Measurements from ENCODE around the gene IGFL4.

IGFL4 gene

GRCh38 chr19:46077815-46078167 lies 37.0 kb upstream of the IGFL4 start:
- peak overlapping the region; percentile 46 for H3K4me3 ChIP-seq (ENCODE audit: insufficient read depth, low read depth, low read length)
- H3K36me3 ChIP-seq (ENCODE audit: control insufficient read depth, insufficient read depth, low read length): no peaks in the 10 kb centered on the region
- H3K9me3 ChIP-seq (ENCODE audit: control insufficient read depth, low read length): no peaks in the 10 kb centered on the region
- no peak overlapping the region for H3K27ac ChIP-seq (ENCODE audit: insufficient read depth, low read depth, low read length, poor library complexity, severe bottlenecking)
- H3K27me3 ChIP-seq (ENCODE audit: control insufficient read depth, insufficient read depth, low read length, poor library complexity, severe bottlenecking): peaks cover 49% of the 10 kb centered on the region
- H3K4me1 ChIP-seq (ENCODE audit: control insufficient read depth, insufficient read depth, low read length): no peaks in the 10 kb centered on the region
- WGBS, 2 experiments: 37 to 38% methylated on average over 2 to 5 of the region's 6 CpGs

- no peaks in the 10 kb centered on the region for H3K9me3 ChIP-seq (ENCODE audit: control insufficient read depth, low read length)
- H3K4me1 ChIP-seq (ENCODE audit: control insufficient read depth, insufficient read depth, low read length): no peaks in the 10 kb centered on the region
- peaks cover 54% of the 10 kb centered on the region for H3K27me3 ChIP-seq (ENCODE audit: control insufficient read depth, insufficient read depth, low read length, poor library complexity, severe bottlenecking)
- H3K4me3 ChIP-seq (ENCODE audit: insufficient read depth, low read depth, low read length): peak overlapping the region; percentile 46
- no peak overlapping the region for H3K27ac ChIP-seq (ENCODE audit: insufficient read depth, low read depth, low read length, poor library complexity, severe bottlenecking)
- 2 to 3% methylated on average over 50 of the region's 50 CpGs for WGBS, 2 experiments
- H3K36me3 ChIP-seq (ENCODE audit: control insufficient read depth, insufficient read depth, low read length): no peaks in the 10 kb centered on the region
Observed at GRCh38 chr19:46076951-46077814, 36.4 kb upstream of the IGFL4 start.

- Histone ChIP-seq H3K9me3 (ENCODE audit: control insufficient read depth, low read length) (no peaks in the 10 kb centered on the region), H3K4me1 (ENCODE audit: control insufficient read depth, insufficient read depth, low read length) (no peaks in the 10 kb centered on the region), H3K36me3 (ENCODE audit: control insufficient read depth, insufficient read depth, low read length) (no peaks in the 10 kb centered on the region), H3K27ac (ENCODE audit: insufficient read depth, low read depth, low read length, poor library complexity, severe bottlenecking) (no peak overlapping the region), H3K4me3 (ENCODE audit: insufficient read depth, low read depth, low read length) (peak overlapping the region; percentile 46), H3K27me3 (ENCODE audit: control insufficient read depth, insufficient read depth, low read length, poor library complexity, severe bottlenecking) (peaks cover 54% of the 10 kb centered on the region)
- 54 to 58% methylated on average over 8 of the region's 9 CpGs for WGBS, 2 experiments
Observed at GRCh38 chr19:46076031-46076880, 35.5 kb upstream of the IGFL4 start.

GRCh38 chr19:46073268-46073922 lies 32.6 kb upstream of the IGFL4 start:
- no peak overlapping the region for H3K4me3 ChIP-seq (ENCODE audit: insufficient read depth, low read depth, low read length)
- peaks cover 56% of the 10 kb centered on the region for H3K27me3 ChIP-seq (ENCODE audit: control insufficient read depth, insufficient read depth, low read length, poor library complexity, severe bottlenecking)
- H3K9me3 ChIP-seq (ENCODE audit: control insufficient read depth, low read length): no peaks in the 10 kb centered on the region
- no peaks in the 10 kb centered on the region for H3K36me3 ChIP-seq (ENCODE audit: control insufficient read depth, insufficient read depth, low read length)
- H3K27ac ChIP-seq (ENCODE audit: insufficient read depth, low read depth, low read length, poor library complexity, severe bottlenecking): no peak overlapping the region
- WGBS, 2 experiments: 87 to 92% methylated on average over 3 of the region's 3 CpGs
- H3K4me1 ChIP-seq (ENCODE audit: control insufficient read depth, insufficient read depth, low read length): no peaks in the 10 kb centered on the region

GRCh38 chr19:46069806-46070341 lies 29.1 kb upstream of the IGFL4 start:
- H3K27ac ChIP-seq (ENCODE audit: insufficient read depth, low read depth, low read length, poor library complexity, severe bottlenecking): no peak overlapping the region
- H3K27me3 ChIP-seq (ENCODE audit: control insufficient read depth, insufficient read depth, low read length, poor library complexity, severe bottlenecking): peaks cover 23% of the 10 kb centered on the region
- WGBS, 2 experiments: 77 to 90% methylated on average over 5 to 6 of the region's 6 CpGs
- H3K4me1 ChIP-seq (ENCODE audit: control insufficient read depth, insufficient read depth, low read length): no peaks in the 10 kb centered on the region
- no peaks in the 10 kb centered on the region for H3K9me3 ChIP-seq (ENCODE audit: control insufficient read depth, low read length)
- no peaks in the 10 kb centered on the region for H3K36me3 ChIP-seq (ENCODE audit: control insufficient read depth, insufficient read depth, low read length)
- H3K4me3 ChIP-seq (ENCODE audit: insufficient read depth, low read depth, low read length): no peak overlapping the region

- H3K27me3 ChIP-seq (ENCODE audit: control insufficient read depth, insufficient read depth, low read length, poor library complexity, severe bottlenecking): peaks cover 14% of the 10 kb centered on the region
- H3K9me3 ChIP-seq (ENCODE audit: control insufficient read depth, low read length): no peaks in the 10 kb centered on the region
- 89 to 91% methylated on average over 12 of the region's 12 CpGs for WGBS, 2 experiments
- no peak overlapping the region for H3K27ac ChIP-seq (ENCODE audit: insufficient read depth, low read depth, low read length, poor library complexity, severe bottlenecking)
- H3K4me3 ChIP-seq (ENCODE audit: insufficient read depth, low read depth, low read length): no peak overlapping the region
- no peaks in the 10 kb centered on the region for H3K4me1 ChIP-seq (ENCODE audit: control insufficient read depth, insufficient read depth, low read length)
- H3K36me3 ChIP-seq (ENCODE audit: control insufficient read depth, insufficient read depth, low read length): no peaks in the 10 kb centered on the region
Observed at GRCh38 chr19:46068345-46069258, 27.8 kb upstream of the IGFL4 start.

- Histone ChIP-seq H3K4me1 (ENCODE audit: control insufficient read depth, insufficient read depth, low read length) (no peaks in the 10 kb centered on the region), H3K27me3 (ENCODE audit: control insufficient read depth, insufficient read depth, low read length, poor library complexity, severe bottlenecking) (peaks cover 7% of the 10 kb centered on the region)
- 97 to 98% methylated on average over 1 of the region's 1 CpG for WGBS, 2 experiments
Observed at GRCh38 chr19:46067691-46068090, 26.9 kb upstream of the IGFL4 start.

GRCh38 chr19:46066471-46066870 lies 25.7 kb upstream of the IGFL4 start:
- Histone ChIP-seq H3K9me3 (ENCODE audit: control insufficient read depth, low read length) (no peaks in the 10 kb centered on the region), H3K27ac (ENCODE audit: insufficient read depth, low read depth, low read length, poor library complexity, severe bottlenecking) (no peak overlapping the region), H3K36me3 (ENCODE audit: control insufficient read depth, insufficient read depth, low read length) (no peaks in the 10 kb centered on the region), H3K27me3 (ENCODE audit: control insufficient read depth, insufficient read depth, low read length, poor library complexity, severe bottlenecking) (peaks cover 3% of the 10 kb centered on the region), H3K4me1 (ENCODE audit: control insufficient read depth, insufficient read depth, low read length) (no peaks in the 10 kb centered on the region), H3K4me3 (ENCODE audit: insufficient read depth, low read depth, low read length) (no peak overlapping the region)
- WGBS, 2 experiments: 90 to 92% methylated on average over 1 of the region's 1 CpG

More at GRCh38 chr19:46067691-46068090, 26.9 kb upstream of the IGFL4 start:
- no peak overlapping the region for H3K4me3 ChIP-seq (ENCODE audit: insufficient read depth, low read depth, low read length)
- no peaks in the 10 kb centered on the region for H3K36me3 ChIP-seq (ENCODE audit: control insufficient read depth, insufficient read depth, low read length)
- H3K9me3 ChIP-seq (ENCODE audit: control insufficient read depth, low read length): no peaks in the 10 kb centered on the region
- no peak overlapping the region for H3K27ac ChIP-seq (ENCODE audit: insufficient read depth, low read depth, low read length, poor library complexity, severe bottlenecking)

GRCh38 chr19:46065486-46066071 lies 24.8 kb upstream of the IGFL4 start:
- WGBS, 2 experiments: 79 to 87% methylated on average over 7 of the region's 7 CpGs
- no peaks in the 10 kb centered on the region for H3K9me3 ChIP-seq (ENCODE audit: control insufficient read depth, low read length)
- H3K4me3 ChIP-seq (ENCODE audit: insufficient read depth, low read depth, low read length): no peak overlapping the region
- H3K4me1 ChIP-seq (ENCODE audit: control insufficient read depth, insufficient read depth, low read length): no peaks in the 10 kb centered on the region
- peaks cover under 1% of the 10 kb centered on the region for H3K27me3 ChIP-seq (ENCODE audit: control insufficient read depth, insufficient read depth, low read length, poor library complexity, severe bottlenecking)
- no peak overlapping the region for H3K27ac ChIP-seq (ENCODE audit: insufficient read depth, low read depth, low read length, poor library complexity, severe bottlenecking)
- H3K36me3 ChIP-seq (ENCODE audit: control insufficient read depth, insufficient read depth, low read length): no peaks in the 10 kb centered on the region
